ENCODE data around the gene DMC1.
A peak's percentile ranks its signal among the peaks of the same experiment; 100 is the strongest.

DMC1 gene

DNA sequence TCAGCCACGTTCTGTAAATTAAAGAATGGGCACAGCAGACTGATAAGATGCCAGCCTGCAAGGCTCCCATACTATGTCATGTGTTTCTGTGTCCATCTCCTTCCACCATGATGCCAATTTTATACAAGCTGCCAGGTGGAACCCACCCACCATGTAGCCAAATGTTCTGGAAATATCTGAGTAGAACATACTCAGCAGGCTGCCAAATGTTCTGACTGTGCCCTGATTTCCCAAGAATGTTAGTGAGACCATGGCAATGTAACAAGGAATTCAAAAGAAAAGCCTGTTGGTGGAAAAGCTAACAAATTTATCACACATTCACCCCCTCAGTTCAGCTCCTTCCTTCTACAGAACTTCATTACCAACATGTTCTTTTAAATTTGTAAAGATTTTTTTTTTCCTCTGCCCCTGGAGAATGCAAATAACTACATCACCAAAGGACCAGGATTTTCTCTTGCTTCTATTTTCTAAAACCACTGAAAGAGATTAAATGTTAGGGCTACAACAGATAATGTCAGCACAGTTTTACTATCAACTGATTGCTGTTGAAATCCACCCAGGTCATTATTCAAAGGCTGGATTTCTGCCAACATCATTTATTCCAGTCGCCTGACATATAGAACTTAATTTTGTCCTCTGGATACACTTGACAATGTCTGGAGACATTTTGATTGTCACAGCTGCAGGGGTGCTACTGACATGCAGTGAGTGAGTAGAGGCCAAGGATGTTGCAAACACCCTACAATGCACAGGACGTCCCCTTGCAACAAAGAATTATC is 3.1 kb downstream of the DMC1 start:
- DNase-seq, result no peak

DNA sequence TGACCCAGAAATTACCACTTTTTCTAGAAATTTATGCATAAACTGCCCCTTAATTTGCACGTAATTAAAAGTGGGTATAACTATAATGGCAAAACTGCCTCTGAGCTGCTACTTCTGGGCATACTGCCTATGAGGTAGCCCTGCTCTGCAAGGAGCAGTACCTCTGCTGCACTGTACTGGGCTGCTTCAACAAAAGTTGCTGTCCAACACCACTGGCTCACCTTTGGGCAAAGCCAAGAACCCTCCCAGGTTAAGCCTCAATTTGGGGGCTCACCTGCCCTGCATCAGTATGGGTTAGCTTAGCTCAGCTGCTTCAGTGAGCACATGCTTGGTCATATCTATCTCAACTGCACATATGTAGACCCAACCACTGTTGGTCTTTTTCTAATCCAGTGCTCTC is 4.5 kb downstream of the DMC1 start:
- no peak for DNase-seq

DNA sequence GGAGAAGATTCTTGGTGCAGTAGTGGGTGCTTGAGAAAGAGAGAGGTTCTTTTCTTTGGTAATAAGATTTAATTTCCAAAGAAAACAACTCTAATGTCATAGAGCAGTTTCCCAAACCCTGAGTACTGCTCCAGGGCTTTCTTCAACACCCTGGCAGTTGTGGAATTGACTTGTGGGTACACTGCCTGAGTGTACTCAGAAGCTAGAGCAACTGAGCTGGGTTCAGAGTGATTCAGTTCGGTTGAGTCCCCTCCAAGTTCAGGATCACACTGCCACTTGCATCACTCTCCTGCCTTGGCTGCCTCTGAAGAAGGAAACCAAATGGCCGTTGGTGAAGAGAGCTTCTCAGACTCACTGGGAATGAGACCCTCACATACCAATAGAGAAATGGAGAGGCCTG is 5.3 kb downstream of the DMC1 start:
- no peak for DNase-seq

DNA sequence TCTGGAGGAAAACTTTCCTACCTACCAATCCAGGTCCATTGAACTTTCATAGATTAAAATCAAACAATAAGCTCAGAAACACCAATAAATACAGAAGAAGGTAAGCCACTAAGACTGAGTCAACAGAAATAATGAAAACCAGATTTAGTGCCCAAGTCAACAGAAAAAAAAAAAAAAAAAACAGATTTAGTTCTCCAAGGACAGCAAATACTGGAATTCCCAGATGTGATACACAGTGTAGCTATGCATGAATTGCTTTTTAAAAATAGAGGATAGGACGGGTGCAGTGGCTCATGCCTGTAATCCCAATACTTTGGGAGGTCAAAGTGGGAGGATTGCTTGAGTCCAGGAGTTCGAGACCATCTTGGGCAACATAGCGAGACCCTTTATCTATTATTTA is 15.7 kb downstream of the DMC1 start:
- no peak for DNase-seq

DNA sequence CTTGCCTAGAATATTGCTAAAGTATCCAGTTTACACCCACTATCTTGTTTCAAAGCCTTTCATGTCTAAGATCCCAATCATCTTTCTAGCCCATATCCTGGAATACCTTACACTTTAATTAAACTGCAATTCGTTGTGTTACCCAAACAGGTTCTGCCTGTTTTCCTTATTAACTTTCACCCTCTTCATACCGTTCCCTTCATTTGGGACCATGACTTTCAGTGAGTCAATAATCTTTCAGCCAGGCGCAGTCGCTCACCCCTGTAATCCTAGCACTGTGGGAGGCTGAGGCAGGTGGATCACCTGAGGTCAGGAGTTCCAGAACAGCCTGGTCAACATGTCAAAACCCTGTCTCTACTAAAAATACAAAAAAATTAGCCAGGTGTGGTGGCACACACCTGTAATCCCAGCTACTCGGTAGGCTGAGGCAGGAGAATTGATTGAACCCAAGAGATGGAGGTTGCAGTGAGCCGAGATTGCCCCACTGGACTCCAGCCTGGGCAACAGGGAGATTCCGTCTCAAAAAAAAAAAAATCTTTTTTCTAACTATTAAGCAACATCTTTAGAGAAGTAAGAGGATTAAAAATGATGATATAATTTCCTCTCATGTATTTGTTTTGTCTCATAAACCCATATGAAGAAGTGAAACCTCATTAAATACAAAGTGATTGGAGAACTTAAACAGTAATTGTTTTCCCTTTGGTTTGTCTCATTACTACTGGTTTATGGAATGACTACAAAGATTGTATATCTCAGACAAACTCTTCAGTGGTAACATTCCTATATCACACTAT is 20.7 kb downstream of the DMC1 start:
- no peak for DNase-seq

DNA sequence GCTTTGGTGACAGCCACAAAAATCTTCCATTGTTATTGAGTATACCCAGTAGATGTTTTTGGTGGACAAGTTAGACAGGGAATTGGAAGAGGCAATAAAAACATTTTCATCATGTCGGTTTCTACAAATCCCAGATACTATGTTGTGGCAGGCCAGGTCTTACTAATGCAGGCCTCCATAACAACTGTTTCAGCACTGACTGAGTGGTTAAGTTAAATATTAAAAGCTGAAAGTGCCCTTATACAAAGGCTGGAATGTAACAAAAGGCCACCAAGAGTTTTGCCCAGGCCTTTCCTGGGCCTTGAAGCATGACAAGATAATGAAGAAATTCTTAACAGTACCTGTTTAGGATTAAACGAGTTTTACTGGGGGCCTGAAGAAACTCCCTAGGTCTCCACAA is 29.3 kb downstream of the DMC1 start:
- no peak for DNase-seq

DNA sequence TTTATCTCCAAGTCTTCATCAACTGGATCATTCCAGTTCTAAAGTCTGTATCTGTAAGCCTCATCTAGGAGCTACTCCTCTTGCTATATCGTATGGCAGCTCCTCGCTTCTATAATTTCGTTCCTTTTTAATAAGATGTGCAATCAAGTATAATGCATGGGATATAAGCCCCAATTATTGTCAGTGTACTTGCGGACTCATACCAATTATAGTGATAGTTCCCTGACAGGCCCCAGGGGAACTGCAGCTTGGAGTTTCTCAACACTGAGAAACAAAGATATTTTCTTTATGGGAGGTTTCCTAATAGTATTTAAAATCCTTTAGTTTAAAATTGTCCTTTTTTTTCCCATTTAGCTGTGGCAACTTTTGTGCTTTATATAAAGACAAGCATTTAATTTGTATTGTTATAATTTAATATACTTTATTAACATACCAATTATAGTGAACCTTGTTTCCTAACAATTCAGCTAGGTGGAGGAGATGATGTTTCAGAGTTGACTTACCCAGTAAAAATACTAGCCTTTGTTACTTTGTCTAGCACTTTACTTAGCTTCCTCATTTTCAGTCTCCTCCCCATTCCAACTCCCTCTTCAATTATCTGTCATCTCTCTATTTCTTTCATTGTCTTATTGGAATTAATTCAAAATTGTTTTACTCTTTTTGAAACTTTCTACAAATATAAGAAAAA is 38.6 kb downstream of the DMC1 start:
- no peak for DNase-seq

DNA sequence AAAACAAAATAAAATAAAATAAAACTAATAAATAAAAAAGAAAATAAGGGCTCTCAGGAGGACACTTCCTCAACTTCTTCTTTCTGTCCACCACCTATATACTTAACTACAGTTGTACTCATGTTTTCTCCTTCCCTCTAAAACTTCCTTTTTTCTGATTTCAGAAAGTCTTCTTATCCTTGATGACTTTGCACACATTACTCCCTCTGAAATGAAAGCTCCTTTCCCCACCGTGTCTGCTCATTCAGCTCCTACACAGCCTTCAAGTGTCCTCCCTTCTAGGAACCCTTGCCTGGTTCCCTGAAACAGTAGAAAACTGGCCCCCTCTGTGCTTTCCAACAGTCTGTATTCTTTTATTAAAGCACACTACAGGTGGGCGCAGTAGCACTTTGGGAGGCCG is 45.6 kb downstream of the DMC1 start:
- no peak for DNase-seq

DNA sequence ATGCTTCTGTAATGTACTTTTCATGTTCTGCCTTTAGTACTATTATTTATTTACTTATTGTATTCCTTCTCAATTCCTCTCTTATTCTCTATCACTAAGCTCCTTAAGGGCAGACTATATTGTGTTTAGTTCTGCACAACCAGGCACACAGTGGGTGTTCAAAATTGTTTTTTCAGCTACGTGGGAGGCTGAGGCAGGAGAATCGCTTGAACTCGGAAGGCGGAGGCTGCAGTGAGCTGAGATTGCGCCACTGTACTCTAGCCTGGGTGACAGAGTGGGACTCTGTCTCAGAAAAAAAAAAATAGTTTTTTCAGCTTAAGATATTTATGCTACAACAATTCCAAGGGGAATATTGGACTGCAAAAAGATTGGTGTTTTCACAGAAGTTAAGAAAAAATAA is 46.5 kb downstream of the DMC1 start:
- no peak for DNase-seq

DNA sequence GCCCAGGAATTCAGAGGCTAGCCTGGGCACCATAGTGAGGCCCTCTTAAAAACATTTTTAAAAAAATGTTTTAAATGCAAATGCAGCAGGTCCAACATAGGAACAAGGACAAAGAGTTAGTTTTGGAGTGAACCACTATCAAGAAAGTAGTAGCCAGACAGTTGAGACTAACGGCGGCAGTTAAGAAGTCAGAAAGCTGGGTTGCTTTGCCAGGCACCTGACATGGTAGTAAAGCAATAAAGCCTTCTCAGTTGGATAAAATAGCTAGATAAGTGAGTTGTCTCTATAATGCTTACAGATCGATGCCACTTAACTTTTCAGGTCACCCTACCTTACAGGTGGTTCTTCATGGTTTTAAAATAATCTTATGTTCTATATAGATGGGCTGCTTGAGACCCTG is 47.0 kb downstream of the DMC1 start:
- DNase-seq, result no peak

DNA sequence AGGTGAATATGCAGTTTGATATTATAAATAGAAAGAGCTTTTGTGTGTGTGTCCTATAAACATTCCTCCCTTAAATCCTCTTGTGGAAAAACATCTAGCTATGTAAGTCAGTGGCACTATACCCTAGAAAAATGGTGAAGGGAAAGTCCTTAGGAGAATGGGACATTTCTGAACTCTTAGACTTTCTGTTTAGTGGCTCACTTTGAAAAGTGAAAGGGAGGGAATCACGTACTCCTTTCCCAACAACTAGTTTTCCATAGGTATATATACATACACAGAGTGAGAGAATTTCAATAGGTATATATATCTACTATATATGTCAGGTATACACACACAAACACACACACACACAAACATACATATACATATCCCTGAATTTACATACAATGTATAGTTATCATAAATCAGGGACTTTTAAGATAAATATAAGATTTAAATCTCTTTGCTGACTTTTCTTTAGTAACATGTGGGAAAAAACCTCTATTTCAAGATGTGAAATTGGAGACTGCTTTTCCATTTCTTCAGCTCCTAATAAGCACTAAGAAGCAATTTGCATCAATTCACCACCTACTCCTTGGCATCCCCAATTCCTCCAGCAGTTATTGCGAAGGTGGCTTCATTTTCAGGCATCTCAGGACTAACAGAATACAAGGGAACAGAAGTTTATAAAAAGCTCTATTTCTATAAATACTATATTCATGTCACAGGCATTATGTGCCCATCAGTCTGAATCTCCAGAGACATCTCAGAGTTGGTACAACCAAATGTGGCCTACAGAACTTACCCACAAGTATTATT is 50.3 kb downstream of the DMC1 start:
- no peak for DNase-seq

DNA sequence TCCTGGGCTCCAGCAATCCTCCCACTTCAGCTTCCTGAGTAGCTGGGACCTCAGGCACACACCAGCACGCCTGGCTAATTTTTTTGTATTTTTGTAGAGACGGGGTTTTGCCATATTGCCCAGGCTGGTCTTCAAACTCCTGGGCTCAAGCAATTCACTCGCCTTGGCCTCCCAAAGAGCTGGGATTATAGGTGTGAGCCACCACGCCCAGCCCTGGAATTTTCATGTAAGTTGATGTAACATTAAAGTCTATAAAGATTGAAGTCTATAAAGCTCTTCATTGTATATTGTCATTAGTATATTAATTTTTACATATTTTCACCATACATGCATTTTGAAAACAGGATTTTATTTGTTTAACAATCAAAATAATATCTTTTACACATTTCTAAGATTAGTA is 51.4 kb downstream of the DMC1 start:
- no peak for DNase-seq

DNA sequence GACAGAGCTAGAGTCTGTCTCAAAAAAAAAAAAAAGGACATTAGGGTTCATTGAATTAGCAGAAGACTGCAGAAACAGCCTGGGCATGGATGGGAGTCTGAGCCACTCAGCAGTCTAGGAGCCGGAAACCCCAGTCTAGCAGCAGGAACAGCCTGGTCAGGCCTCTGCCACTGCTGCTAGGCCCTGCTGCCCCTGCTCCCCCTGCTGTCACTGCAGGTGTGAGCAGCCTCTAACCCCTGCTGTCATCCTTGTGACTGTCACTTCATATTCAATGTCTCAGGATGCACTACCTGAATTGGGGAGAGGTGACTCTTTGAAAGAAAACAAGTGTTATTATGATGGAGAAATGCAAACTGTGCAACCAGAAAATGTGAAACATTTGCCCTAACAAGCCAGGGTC is 56.9 kb downstream of the DMC1 start:
- DNase-seq, result peak; percentile 83

DNA sequence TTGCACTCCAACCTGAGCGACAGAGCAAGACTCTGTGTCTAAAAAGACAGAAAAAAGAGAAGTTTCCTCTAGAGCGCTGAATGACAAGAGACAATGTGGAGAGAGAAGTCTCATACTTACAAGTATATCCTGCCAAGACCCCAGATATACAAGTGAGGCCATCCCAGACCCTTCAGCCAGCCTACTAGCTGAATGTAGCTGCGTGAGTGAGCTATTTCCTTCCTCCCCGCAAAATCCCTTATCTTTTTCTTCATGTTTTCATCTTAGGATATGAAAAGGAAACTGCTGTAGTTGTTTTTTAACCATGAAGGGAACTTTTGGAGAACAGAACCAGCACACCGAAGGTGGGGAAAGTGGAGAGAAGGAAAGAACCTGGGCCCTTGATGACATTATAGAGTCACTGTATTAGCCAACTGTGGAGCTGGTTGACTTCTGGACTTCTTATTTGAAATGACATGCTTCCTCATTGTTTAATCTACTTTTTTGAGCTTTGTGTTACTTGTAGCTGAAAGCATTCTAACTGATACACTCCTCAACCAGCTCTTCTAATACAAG is 59.5 kb downstream of the DMC1 start:
- no peak for DNase-seq

DNA sequence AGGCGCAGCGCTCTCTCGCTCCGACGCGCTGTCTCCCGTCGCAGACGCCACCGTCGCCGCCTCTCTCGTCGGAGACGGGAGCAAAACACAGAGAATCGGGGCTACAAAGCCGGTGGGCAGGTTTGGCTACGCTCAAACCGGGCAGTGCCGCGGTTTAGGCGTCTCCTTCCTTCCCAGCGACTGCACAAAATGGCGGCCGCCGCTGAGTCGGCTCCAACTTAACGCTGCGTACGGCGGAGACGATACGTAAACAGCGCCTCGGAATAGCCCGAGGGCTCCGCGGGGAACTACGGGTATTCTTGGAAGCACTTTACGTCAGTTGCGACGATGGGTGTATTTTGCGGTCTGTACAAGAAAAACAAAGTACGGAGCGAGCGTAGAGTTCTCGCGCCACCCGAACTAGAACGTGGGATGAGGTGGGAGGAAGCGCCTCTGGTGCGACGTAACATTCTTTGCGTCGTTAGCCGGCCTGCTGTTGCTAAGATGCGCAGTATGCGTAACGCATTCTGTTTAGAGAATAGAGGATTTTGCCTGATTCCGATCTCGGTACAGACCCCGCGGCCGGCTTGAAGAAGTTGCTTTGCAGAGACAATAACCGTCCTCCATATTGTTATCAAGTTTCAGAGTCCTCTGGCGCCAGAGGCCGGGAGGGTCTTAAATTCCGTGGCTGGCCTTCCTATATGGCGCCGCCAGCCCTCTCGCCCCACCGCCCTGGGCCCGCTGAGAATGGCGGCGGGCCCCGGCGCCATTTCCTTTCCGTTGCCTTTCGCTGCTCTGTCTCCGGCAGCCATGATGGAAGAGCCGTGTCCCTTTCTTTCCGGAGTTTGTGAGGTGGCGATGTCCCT is 63.6 kb downstream of the DMC1 start, which contains the start of gene DDX17:
DDX17 (minus strand) TSS at position 194 of the 845 bp plus-strand sequence.
- peak; percentile 98 for DNase-seq

DNA sequence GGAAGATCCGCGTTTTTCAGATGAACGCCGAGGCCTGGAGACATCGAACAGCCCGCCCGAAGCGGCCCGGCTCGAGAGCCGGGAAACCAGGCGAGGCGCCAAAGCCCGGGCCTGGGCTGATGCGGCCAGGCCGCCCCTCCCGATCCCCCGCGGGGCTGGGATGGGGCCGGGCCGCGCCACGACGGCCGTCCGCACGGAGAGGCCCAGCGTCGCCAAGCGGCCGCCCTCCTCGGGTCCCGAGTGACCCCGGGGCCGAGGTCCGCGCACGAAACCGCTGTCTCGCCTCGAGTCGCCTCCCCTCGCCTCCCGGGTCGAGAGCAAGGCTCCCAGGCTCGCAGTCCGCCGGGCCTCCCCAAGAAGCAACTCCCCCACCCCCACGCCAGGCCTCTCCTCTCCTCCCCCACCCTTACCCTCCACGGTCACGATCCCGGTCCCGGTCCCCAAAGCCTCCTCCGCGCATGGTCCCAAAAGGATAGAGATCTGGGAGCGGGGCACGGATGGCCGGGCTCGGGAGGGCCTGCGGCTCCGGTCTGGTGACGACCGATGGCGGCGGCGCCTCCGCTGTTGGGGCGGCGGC is 64.4 kb downstream of the DMC1 start:
- peak; percentile 72 for DNase-seq

DNA sequence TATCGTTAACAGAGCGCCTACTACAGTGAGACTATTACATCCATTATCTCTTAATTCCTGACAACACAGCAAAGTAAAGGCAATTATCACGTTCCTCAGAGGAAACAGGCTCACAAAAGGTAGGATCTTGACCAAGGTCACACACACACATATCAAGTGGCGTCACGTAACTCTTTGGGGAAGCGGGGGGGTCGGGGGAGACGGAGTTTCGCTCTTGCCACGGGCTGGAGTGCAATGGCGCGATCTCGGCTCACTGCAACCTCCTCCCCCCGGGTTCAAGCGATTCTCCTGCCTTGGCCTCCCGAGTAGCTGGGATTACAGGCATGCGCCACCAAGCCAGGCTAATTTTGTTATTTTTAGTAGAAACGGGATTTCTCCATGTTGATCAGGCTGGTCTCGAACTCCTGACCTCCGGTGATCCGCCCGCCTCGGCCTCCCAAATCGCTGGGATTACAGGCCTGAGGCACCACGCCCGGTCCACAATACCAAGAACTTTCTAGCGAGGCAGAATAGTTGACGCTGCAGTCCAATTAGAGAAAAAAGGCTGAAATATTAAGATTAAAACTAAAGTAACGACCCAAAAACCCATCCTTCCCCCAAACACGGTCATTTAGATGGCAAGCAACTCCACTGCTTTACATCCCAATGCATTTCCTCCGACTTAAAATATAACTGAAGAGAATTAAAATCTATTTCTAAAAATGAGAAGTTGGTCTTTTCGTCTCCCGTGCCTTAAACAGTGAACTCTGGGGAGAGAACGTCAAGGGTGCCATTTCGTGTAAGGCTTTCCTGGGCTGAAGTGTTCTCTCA is 65.0 kb downstream of the DMC1 start:
- DNase-seq, result peak; percentile 75

DNA sequence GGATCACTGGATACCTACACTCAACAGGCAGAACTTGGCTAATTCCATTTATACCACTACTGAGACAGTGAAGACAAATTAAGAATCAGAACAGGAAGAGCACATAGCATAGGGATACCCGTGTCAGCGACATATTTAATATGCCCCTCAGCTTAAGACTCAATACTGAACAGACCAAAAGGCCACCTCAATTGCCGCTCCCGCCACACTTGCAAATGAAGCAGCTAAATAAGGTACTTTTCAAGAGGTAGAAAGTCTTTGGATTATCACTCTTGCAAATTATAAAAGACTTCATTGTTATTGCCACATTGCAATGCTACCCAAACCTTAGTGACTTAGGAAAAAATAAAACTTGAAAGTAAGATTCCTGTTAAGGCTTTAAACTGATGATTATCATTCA is 67.0 kb downstream of the DMC1 start:
- DNase-seq, result no peak

DNA sequence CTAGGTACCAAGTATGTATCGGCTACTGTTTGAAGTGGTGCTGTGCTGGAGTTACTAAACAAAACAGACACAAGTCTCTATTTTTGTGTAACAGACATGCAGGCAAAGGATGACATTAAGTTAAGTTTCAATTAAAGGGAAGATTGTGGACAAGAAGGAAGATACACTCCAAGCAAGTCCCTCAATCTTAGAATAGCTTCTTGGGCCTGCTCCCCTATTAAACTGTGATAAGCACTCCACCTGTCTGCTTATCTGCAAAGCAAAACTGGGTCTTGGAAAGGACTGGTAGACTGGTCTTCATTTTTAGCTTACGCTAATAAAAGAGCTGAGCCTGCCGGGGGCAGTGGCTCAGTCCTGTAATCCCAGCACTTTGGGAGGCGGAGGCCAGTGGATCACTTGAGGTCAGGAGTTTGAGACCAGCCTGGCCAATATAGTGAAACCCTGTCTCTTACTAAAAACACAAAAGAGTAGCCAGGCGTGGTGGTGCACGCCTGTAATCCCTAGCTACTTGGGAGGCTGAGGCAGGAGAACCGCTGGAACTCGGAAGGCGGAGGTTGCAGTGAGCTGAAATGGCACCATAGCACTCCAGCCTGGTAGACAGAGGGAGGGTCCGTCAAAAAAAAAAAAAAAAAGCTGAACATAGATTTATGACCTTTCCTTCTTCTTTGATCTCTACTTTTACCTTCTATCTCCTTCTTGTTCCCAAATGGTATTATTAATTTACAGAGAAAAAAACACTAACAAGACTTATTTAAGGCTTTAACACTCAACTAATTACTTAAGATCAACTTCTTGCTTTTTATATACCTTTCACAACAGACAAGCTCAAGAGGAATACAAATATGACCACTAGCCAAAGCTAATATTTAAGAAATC is 67.9 kb downstream of the DMC1 start:
- DNase-seq, result no peak

Data from RPMI8226 (cell line).